Esophagus muscularis mucosa (tissue), 4 donors: ENCODE measurements around the gene PSMB9. TPM values are rescaled to one million over a fixed set of nuclear protein-coding genes. Genes with fewer than 3 reads are reported as not detected.
A peak's percentile ranks its signal among the peaks of the same experiment; 100 is the strongest.

ENCODE experiments used
- DNase-seq: peaks from one replicate; pipeline ENCODE4 v3.0.0-alpha.2; 2017; ENCODE audit errors: extremely low spot score
- H3K27ac ChIP-seq, 4 donors: fragments of 200-600 bp; sonication (generic); replicated peaks in 1 of 4; 1 replicate in 3 of 4; 2 replicates in 1 of 4; pipeline ENCODE4 v1.5.1; 2016 to 2019; ENCODE audit warnings: mild to moderate bottlenecking in 1 of 4
- H3K27me3 ChIP-seq, 4 donors: fragments of 200-600 bp; sonication (generic); one replicate each; pipeline versions ENCODE4 v1.5.1 to v1.6.0; 2016 to 2019
- H3K36me3 ChIP-seq, 4 donors: fragments of 200-600 bp; sonication (generic); one replicate each; pipeline ENCODE4 v1.5.1; 2016 to 2019
- H3K4me1 ChIP-seq, 4 donors: fragments of 200-600 bp; sonication (generic); one replicate each; pipeline ENCODE4 v1.5.1; 2016 to 2019
- H3K4me3 ChIP-seq, 4 donors: fragments of 200-600 bp; sonication (generic); 1 replicate in 2 of 4; 2 replicates in 2 of 4; pipeline ENCODE4 v1.5.1; 2016 to 2019; ENCODE audit warnings: mild to moderate bottlenecking in 4 of 4, moderate library complexity in 1 of 4
- H3K9me3 ChIP-seq, 4 donors: fragments of 200-600 bp; sonication (generic); 1 replicate in 3 of 4; 2 replicates in 1 of 4; pipeline ENCODE4 v1.5.1; 2016 to 2019
- EP300 ChIP-seq: sonication (generic); formaldehyde crosslinking; IDR thresholded peaks from one replicate; pipeline ENCODE4 v1.6.1; 2017; ENCODE audit warnings: antibody characterized with exemption
- POLR2A ChIP-seq: fragments of 450-650 bp; IDR thresholded peaks from one replicate; pipeline ENCODE4 v1.6.1; 2017; ENCODE audit warnings: antibody characterized with exemption, moderate library complexity, mild to moderate bottlenecking, low read depth
- POLR2AphosphoS5 ChIP-seq, 2 donors: sonication (generic); formaldehyde crosslinking; IDR thresholded peaks; one replicate each; pipeline ENCODE4 v1.6.1; 2017; ENCODE audit warnings: antibody characterized with exemption in 2 of 2
- WGBS: methylation state at CpG from one replicate; pipeline ENCODE4 v1.1.5; 2018; 5-methylcytosine and 5-hydroxymethylcytosine counted together
- intact Hi-C: fragments of 100-400 bp; cut with DNase I; formaldehyde crosslinking; loops from one replicate; pipeline ENCODE4 v1.15.1; 2023
- total RNA-seq, 4 donors: library from RNA; depleted of rRNA; stranded (reverse); fragments of >200 nt; gene quantifications; one replicate each; pipeline versions ENCODE4 v1.1.0 to v1.2.1, GENCODE V29; 2016
- TF ChIP-seq, protein P1 (sequence below), 3 experiments: fragments of 200-600 bp in 2 of 3; fragments of 450-650 bp in 1 of 3; sonication (generic) in 2 of 3; IDR thresholded peaks; one replicate each; pipeline ENCODE4 v1.5.1; 2017 to 2019; ENCODE audit warnings: antibody characterized with exemption in 3 of 3, mild to moderate bottlenecking in 2 of 3, moderate library complexity in 1 of 3

PSMB9 gene
- total RNA-seq, 4 donors from 2014 or later, result 9.1 to 26.2 (median 20.5) TPM

DNA sequence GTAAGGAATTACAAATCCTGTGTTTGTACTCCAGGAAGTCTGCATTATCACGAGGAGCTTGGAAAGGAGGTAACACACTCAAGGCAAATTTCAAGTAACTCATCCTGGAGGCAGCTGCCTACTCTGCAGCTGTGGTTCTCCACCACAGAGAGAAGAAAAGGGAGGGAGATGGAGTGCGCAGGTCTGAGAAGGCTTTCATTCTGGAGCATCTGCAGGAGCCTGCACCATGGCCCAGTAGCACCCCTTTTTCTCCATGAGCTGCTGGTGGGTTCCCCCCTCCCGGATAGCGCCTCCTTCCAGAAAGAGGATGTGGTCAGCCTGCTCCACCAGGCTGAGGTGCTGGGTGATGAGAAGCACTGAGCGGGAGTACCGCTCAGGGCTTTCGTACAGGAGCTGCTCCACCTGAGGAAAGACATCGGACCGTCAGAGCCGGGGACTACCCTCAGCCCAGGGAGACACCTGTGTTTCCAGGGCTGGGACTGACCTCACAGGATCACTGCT lies 8.6 kb upstream of the PSMB9 start:
- H3K27ac ChIP-seq, result peak overlapping the region in 3 of 4 donors; percentile 85 to 92 (median 86)
- H3K36me3 ChIP-seq, result peaks cover 24 to 75% (median 62%) of the 10 kb centered on the region in 4 donors

DNA sequence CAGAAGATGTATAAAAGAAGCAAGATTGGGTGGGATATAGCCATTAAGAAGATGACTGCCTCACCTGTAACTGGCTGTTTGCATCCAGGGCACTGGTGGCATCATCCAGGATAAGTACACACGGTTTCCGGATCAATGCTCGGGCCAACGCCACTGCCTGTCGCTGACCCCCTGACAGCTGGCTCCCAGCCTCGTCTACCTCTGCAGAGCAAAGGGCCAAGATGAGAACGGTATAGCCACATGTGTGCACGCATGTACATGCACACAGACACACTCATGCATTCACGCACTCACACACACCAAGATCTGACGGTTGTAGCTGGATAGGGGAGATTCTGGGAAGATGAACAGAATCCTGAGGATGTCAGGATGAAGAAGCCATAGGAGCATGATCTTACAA lies 7.0 kb upstream of the PSMB9 start:
- Histone ChIP-seq H3K27ac (no peak overlapping the region), H3K4me1 (peaks cover 22 to 66% (median 42%) of the 10 kb centered on the region in 4 donors), H3K4me3 (no peak overlapping the region), H3K36me3 (peaks cover 24 to 73% (median 63%) of the 10 kb centered on the region in 4 donors), H3K9me3 (no peaks in the 10 kb centered on the region), H3K27me3 (no peaks in the 10 kb centered on the region)
- WGBS, result 92% methylated on average over 10 of the region's 10 CpGs
- DNase-seq, result peak; percentile 89
- intact Hi-C loops, result no loop called here
- TF ChIP-seq, protein P1, sequence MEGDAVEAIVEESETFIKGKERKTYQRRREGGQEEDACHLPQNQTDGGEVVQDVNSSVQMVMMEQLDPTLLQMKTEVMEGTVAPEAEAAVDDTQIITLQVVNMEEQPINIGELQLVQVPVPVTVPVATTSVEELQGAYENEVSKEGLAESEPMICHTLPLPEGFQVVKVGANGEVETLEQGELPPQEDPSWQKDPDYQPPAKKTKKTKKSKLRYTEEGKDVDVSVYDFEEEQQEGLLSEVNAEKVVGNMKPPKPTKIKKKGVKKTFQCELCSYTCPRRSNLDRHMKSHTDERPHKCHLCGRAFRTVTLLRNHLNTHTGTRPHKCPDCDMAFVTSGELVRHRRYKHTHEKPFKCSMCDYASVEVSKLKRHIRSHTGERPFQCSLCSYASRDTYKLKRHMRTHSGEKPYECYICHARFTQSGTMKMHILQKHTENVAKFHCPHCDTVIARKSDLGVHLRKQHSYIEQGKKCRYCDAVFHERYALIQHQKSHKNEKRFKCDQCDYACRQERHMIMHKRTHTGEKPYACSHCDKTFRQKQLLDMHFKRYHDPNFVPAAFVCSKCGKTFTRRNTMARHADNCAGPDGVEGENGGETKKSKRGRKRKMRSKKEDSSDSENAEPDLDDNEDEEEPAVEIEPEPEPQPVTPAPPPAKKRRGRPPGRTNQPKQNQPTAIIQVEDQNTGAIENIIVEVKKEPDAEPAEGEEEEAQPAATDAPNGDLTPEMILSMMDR (IDR thresholded peaks at IDR 0.05), result no peak
- TF ChIP-seq POLR2A, result no peak
- TF ChIP-seq EP300, result no peak
- no peak for TF ChIP-seq POLR2AphosphoS5 (IDR thresholded peaks at IDR 0.05)

More for the DNA sequence above, 8.6 kb upstream of the PSMB9 start:
- H3K27me3 ChIP-seq, result no peaks in the 10 kb centered on the region
- 78% methylated on average over 9 of the region's 10 CpGs for WGBS
- intact Hi-C loops, result no loop called here
- peak; percentile 66 for DNase-seq
- peak overlapping the region; percentile 7 to 87 (median 76) for H3K4me3 ChIP-seq
- TF ChIP-seq POLR2A, result no peak
- TF ChIP-seq, protein P1 (IDR thresholded peaks at IDR 0.05), result no peak
- no peak for TF ChIP-seq EP300
- no peak for TF ChIP-seq POLR2AphosphoS5 (IDR thresholded peaks at IDR 0.05)
- H3K9me3 ChIP-seq, result no peaks in the 10 kb centered on the region
- H3K4me1 ChIP-seq, result peaks cover 24 to 57% (median 33%) of the 10 kb centered on the region in 4 donors

DNA sequence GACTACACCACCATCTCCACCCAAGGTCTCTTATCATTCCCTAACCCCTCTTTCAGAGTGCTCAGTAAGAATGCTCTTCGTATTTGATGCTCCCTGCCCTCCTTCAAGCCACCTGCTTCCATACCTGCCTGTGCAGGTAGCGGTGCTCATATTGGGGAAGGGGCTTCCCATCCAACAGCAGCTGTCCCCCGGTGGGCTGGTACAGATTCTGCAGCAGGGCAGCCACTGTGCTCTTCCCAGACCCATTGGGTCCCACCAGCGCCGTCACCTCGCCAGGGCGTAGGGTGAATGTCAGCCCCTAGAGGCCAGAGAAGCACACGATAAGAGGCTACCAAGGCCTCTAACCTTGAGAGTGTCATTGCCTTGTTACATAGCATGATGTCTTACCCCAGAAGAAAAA lies 6.2 kb upstream of the PSMB9 start:
- TF ChIP-seq, protein P1 (IDR thresholded peaks at IDR 0.05), result no peak
- TF ChIP-seq POLR2A (no peak), POLR2AphosphoS5 (IDR thresholded peaks at IDR 0.05) (no peak), EP300 (no peak)
- no peak for DNase-seq
- peaks cover 24 to 67% (median 61%) of the 10 kb centered on the region in 4 donors for H3K36me3 ChIP-seq
- no peaks in the 10 kb centered on the region for H3K9me3 ChIP-seq
- H3K27ac ChIP-seq, result no peak overlapping the region
- intact Hi-C loops, result no loop called here
- no peaks in the 10 kb centered on the region for H3K27me3 ChIP-seq
- H3K4me1 ChIP-seq, result peaks cover 21 to 63% (median 44%) of the 10 kb centered on the region in 4 donors
- WGBS, result 97% methylated on average over 6 of the region's 8 CpGs
- H3K4me3 ChIP-seq, result no peak overlapping the region

DNA sequence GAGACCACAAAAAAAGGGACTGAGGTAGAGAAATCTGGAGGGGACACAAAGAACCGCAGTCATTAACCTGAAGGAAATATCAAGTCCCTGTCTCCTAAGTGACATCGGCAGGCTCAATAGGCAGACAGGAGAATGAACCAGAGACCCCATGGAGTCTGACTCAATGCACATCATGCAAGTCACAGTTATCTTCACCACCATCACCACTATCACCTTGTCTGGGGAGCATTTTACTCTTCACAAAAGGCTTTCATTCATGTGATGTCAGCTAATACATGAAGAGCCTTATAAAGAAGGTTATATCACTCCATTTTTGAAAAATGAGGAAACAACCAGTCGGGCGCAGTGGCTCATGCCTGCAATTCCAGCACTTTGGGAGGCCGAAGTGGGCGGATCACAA lies 4.9 kb upstream of the PSMB9 start:
- peak; percentile 34 for DNase-seq
- TF ChIP-seq POLR2AphosphoS5 (IDR thresholded peaks at IDR 0.05), result no peak
- no peak for TF ChIP-seq POLR2A
- TF ChIP-seq, protein P1 (IDR thresholded peaks at IDR 0.05), result no peak
- TF ChIP-seq EP300, result no peak
- Histone ChIP-seq H3K36me3 (peaks cover 24 to 67% (median 61%) of the 10 kb centered on the region in 4 donors), H3K4me1 (peaks cover 12 to 56% (median 38%) of the 10 kb centered on the region in 4 donors), H3K9me3 (no peaks in the 10 kb centered on the region), H3K27ac (no peak overlapping the region), H3K27me3 (no peaks in the 10 kb centered on the region), H3K4me3 (no peak overlapping the region)
- 79% methylated on average over 6 of the region's 6 CpGs for WGBS
- intact Hi-C loops, result no loop called here

DNA sequence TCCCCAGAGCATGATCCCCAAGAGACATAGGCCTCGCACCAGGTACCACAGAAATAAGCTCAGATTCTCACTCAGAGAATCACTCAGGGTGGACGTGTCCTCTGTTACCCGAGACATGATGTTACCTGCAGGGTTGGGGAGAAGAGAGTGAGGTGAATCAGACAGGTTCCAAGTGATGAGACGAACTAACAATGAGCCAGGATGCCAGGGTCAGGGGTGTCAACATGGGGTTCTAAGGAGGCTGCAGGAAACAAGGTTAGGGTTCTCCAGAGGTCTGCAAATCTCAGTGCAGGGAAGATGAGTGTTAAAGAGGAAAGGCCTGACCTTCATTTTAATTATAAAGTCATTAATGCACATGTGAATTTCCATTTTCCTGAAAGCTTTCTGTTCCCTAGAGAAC lies 3.0 kb upstream of the PSMB9 start:
- intact Hi-C loops, result no loop called here
- TF ChIP-seq POLR2AphosphoS5 (IDR thresholded peaks at IDR 0.05), result no peak
- TF ChIP-seq EP300, result no peak
- TF ChIP-seq, protein P1 (IDR thresholded peaks at IDR 0.05), result no peak
- TF ChIP-seq POLR2A, result no peak
- Histone ChIP-seq H3K9me3 (no peaks in the 10 kb centered on the region), H3K27ac (peak overlapping the region in 3 of 4 donors; percentile 98 to 100 (median 98)), H3K4me3 (no peak overlapping the region), H3K4me1 (peaks cover 13 to 52% (median 37%) of the 10 kb centered on the region in 4 donors), H3K27me3 (no peaks in the 10 kb centered on the region), H3K36me3 (peaks cover 24 to 59% (median 53%) of the 10 kb centered on the region in 4 donors)
- DNase-seq, result no peak
- WGBS, result 87% methylated on average over 4 of the region's 4 CpGs
